KOPT-K1 (cell line): Measurements from ENCODE around the gene EPB41L4B.

Experiments
- H3K27ac ChIP-seq: fragments of 200-600 bp; sonication (generic); 2 replicates; pipeline ENCODE4 v1.5.1; 2016; ENCODE audit warnings: antibody characterized with exemption, mild to moderate bottlenecking, low read depth, low read length; ENCODE audit not compliant: poor library complexity, severe bottlenecking
- H3K36me3 ChIP-seq: fragments of 200-600 bp; sonication (generic); 2 replicates; pipeline ENCODE4 v1.5.1; 2017; ENCODE audit warnings: antibody characterized with exemption, mild to moderate bottlenecking, low read length, moderate library complexity; ENCODE audit not compliant: insufficient read depth
- H3K9me3 ChIP-seq: fragments of 200-600 bp; sonication (generic); 2 replicates; pipeline ENCODE4 v1.5.1; 2017; ENCODE audit warnings: antibody characterized with exemption, low read length, mild to moderate bottlenecking; ENCODE audit not compliant: insufficient read depth, poor library complexity, severe bottlenecking

EPB41L4B gene

GRCh38 chr9:109274884-109275730 lies 45.8 kb downstream of the EPB41L4B start:
- H3K27ac ChIP-seq, result no peak overlapping the region
- H3K36me3 ChIP-seq, result no peaks in the 10 kb centered on the region
- H3K9me3 ChIP-seq, result no peaks in the 10 kb centered on the region

- H3K36me3 ChIP-seq, result no peaks in the 10 kb centered on the region
- H3K27ac ChIP-seq, result no peak overlapping the region
- H3K9me3 ChIP-seq, result no peaks in the 10 kb centered on the region
These were observed 47.0 kb downstream of the EPB41L4B start for GRCh38 chr9:109273869-109274268.

GRCh38 chr9:109272745-109273144 lies 48.1 kb downstream of the EPB41L4B start:
- Histone ChIP-seq H3K36me3 (no peaks in the 10 kb centered on the region), H3K27ac (no peak overlapping the region), H3K9me3 (peaks cover 4% of the 10 kb centered on the region)

GRCh38 chr9:109272045-109272444 lies 48.8 kb downstream of the EPB41L4B start:
- Histone ChIP-seq H3K36me3 (no peaks in the 10 kb centered on the region), H3K9me3 (peaks cover 10% of the 10 kb centered on the region), H3K27ac (no peak overlapping the region)

- Histone ChIP-seq H3K27ac (no peak overlapping the region), H3K9me3 (peaks cover 10% of the 10 kb centered on the region), H3K36me3 (no peaks in the 10 kb centered on the region)
These were observed 49.6 kb downstream of the EPB41L4B start for GRCh38 chr9:109270971-109271925.

GRCh38 chr9:109270441-109270840 lies 50.4 kb downstream of the EPB41L4B start:
- Histone ChIP-seq H3K36me3 (no peaks in the 10 kb centered on the region), H3K27ac (no peak overlapping the region), H3K9me3 (peaks cover 10% of the 10 kb centered on the region)

GRCh38 chr9:109269839-109270238 lies 51.0 kb downstream of the EPB41L4B start:
- Histone ChIP-seq H3K27ac (no peak overlapping the region), H3K36me3 (no peaks in the 10 kb centered on the region), H3K9me3 (peaks cover 10% of the 10 kb centered on the region)

- H3K36me3 ChIP-seq, result no peaks in the 10 kb centered on the region
- H3K9me3 ChIP-seq, result peaks cover 10% of the 10 kb centered on the region
- no peak overlapping the region for H3K27ac ChIP-seq
These were observed 51.8 kb downstream of the EPB41L4B start for GRCh38 chr9:109269081-109269480.

GRCh38 chr9:109267555-109267954 lies 53.3 kb downstream of the EPB41L4B start:
- H3K27ac ChIP-seq, result no peak overlapping the region
- H3K9me3 ChIP-seq, result peaks cover 10% of the 10 kb centered on the region
- H3K36me3 ChIP-seq, result no peaks in the 10 kb centered on the region

GRCh38 chr9:109264877-109265587 lies 55.8 kb downstream of the EPB41L4B start:
- no peak overlapping the region for H3K27ac ChIP-seq
- H3K36me3 ChIP-seq, result no peaks in the 10 kb centered on the region
- H3K9me3 ChIP-seq, result peaks cover 10% of the 10 kb centered on the region

- Histone ChIP-seq H3K36me3 (no peaks in the 10 kb centered on the region), H3K27ac (no peak overlapping the region), H3K9me3 (peaks cover 10% of the 10 kb centered on the region)
These were observed 57.5 kb downstream of the EPB41L4B start for GRCh38 chr9:109263358-109263757.

GRCh38 chr9:109258481-109259302 lies 62.2 kb downstream of the EPB41L4B start:
- H3K36me3 ChIP-seq, result no peaks in the 10 kb centered on the region

GRCh38 chr9:109256336-109256735 lies 64.5 kb downstream of the EPB41L4B start:
- no peaks in the 10 kb centered on the region for H3K9me3 ChIP-seq
- no peaks in the 10 kb centered on the region for H3K36me3 ChIP-seq
- no peak overlapping the region for H3K27ac ChIP-seq

More at GRCh38 chr9:109258481-109259302, 62.2 kb downstream of the EPB41L4B start:
- Histone ChIP-seq H3K27ac (no peak overlapping the region), H3K9me3 (no peaks in the 10 kb centered on the region)

- H3K9me3 ChIP-seq, result no peaks in the 10 kb centered on the region
- H3K27ac ChIP-seq, result no peak overlapping the region
These were observed 65.5 kb downstream of the EPB41L4B start for GRCh38 chr9:109255394-109255793.

More at GRCh38 chr9:109255394-109255793, 65.5 kb downstream of the EPB41L4B start:
- H3K36me3 ChIP-seq, result no peaks in the 10 kb centered on the region
